Measurements from ENCODE around the gene OTOS. TPM values are rescaled to one million over a fixed set of nuclear protein-coding genes. Genes with fewer than 3 reads are reported as not detected.
A peak's percentile ranks its signal among the peaks of the same experiment; 100 is the strongest.

OTOS gene
- total RNA-seq, 4 donors from 2014 or later = not detected

DNA sequence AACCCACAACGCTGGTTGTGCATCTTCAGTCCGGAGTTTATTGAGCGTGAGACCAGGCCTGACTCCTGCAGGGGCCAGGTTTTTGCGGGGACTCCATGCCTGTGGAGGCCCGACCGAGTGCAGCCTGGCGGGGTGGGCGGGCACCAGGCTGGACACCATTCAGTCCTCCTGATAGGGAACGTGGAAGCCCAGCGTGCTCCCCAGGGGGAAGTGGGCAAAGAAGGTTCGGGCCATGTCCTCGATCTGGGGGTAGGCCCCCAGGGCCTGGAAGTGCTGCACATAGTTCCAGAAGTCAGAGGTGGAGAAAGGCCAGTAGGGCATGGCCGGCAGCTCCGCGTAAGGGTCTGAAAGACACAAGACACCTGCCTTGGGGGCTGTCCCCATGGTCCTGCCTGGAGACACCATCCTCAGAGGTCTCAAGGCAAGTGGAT is 1.4 kb downstream of the OTOS start:
- ATAC-seq (ENCODE audit: low FRiP score) (no peak), DNase-seq (ENCODE audit: low spot score) (no peak)
- TF ChIP-seq, protein P1, sequence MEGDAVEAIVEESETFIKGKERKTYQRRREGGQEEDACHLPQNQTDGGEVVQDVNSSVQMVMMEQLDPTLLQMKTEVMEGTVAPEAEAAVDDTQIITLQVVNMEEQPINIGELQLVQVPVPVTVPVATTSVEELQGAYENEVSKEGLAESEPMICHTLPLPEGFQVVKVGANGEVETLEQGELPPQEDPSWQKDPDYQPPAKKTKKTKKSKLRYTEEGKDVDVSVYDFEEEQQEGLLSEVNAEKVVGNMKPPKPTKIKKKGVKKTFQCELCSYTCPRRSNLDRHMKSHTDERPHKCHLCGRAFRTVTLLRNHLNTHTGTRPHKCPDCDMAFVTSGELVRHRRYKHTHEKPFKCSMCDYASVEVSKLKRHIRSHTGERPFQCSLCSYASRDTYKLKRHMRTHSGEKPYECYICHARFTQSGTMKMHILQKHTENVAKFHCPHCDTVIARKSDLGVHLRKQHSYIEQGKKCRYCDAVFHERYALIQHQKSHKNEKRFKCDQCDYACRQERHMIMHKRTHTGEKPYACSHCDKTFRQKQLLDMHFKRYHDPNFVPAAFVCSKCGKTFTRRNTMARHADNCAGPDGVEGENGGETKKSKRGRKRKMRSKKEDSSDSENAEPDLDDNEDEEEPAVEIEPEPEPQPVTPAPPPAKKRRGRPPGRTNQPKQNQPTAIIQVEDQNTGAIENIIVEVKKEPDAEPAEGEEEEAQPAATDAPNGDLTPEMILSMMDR (IDR thresholded peaks at IDR 0.05) = no peak

DNA sequence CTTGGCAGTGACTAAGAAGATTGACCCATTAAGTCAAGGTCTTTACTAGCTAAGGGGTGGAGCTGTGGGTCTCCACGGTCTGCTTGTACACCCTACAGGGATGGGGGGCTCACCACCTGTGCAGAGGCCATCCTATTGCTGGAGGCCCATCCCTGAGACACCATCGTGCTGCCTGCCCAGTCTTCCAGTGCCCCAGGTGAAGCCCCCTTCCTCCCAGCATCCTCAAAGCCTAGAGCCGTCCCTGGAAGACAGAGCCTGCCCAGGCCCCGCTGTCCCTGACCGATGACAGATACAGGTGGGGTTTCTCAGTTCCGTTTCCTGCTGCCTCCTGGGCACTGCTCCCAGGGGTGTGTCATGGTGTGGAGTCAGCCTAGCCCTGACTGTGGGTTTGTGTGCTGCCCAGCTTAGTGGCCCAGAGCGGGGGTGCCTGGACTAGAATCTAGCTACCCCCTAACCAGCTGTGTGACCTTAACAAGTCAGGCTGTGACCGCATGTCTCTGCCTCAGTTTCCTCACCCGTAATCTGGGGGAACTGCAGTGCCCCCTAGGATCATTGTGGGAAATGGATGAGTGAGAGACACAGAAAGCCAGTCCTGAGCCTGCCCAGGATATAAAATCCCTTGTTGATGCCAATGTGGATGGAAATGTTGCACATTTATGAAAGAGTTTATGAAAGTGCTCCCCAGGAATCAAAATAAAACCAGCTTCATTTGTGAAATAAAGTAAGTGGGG is 2.0 kb downstream of the OTOS start:
- TF ChIP-seq, protein P1 (IDR thresholded peaks at IDR 0.05) = no peak
- ATAC-seq (ENCODE audit: low FRiP score) = no peak
- no peak for DNase-seq (ENCODE audit: low spot score)

DNA sequence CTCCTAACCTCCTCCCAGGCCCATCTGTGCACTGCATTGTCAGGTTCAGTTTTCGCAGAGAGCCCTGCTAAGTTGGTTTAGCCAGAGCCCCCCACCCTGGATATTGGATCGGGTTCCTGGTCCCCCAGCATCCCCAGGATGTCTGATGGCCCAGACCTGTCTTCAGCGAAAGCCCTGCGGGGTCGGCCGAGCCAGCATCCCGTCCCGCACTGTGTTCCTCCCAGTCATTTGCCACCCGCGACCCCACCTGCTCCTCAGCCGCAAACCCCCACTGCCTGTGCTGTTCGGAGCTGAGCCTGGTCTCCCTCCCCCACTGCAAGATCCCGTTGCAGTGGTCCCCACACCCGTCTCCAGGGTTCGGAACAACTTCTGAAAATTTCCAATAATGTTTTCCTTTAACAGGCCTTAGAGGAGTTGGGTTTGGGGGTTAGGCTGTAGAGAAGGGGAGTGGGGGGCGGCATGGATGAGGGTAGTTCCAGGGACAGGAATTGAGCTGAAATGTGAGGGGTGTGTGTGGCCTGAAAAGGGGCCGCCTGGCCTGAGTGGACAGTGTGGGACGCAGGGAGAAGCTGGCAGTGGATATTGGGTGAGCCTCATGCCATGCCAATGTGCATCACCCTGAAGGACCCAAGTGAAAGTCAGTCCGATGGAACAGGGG is 2.7 kb downstream of the OTOS start:
- DNase-seq (ENCODE audit: low spot score) (no peak), ATAC-seq (ENCODE audit: low FRiP score) (no peak)
- TF ChIP-seq, protein P1 (IDR thresholded peaks at IDR 0.05) = no peak

DNA sequence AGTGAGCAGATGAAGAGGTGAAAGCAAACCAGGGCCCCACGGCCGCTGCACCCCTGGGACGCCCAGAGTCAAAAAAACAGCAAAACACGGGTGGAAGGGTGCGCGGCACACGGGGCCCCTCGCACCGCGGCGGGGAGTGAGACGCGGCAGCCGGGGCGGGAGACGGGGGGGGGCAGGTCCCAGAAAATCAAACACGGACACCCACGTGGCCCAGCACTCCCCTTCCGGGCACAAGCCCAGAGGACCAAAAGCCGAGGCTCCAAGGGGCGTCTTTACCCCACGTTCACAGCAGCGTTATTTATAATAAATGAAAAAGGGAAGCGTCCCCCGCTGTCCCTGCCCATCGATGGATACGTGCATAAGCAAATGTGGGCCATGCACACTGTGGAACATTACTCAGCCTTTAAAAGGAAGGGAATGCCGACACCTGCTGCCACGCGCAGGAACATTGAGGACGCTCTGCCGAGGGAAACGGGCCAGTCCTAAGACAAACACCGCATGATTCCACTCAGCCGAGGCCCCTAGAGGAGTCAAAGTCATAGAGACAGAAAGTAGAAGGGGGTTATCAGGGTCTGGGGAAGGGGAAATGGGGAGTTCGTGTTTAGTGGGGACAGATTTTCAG is 3.7 kb downstream of the OTOS start:
- TF ChIP-seq, protein P1 (IDR thresholded peaks at IDR 0.05) = no peak
- ATAC-seq (ENCODE audit: low FRiP score) (no peak), DNase-seq (ENCODE audit: low spot score) (no peak)

DNA sequence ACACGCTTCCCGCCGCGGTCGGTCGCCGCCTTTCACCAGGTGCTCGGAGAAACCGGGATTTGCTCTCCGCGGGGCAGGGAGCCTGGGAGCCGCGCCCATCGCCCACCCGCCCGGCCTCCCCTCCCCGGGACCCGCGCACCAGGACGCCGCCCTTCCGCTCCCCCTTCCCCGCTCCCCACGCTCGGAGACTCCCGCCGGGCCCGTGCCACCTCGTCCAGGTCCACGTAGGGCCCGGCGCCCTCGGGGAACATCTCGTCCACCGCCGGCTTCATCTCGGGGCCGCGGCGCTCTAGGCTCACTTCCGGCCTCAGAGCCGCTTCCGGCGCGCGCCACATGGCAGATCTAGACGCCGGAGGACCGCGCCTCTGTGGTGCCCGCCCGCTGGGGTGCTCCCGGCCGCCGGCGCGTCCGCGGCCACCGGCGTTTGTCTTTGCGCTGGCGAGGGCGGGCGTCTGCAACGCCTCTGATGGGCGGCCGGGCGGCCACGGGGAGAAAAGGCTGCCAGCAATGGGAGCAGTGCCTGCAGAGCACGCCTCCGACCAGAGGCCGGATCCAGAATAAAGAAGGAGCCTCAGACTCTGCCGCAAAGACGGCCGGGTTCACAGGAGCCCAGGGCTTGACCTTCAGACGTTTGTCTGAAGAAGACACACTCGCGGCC is 4.3 kb downstream of the OTOS start, which contains the start of gene COPS9:
COPS9 (minus strand) TSS at position 293 of the 658 bp plus-strand sequence; CDS start at position 272, 21 bp downstream.
- DNase-seq (ENCODE audit: low spot score) (peak; percentile 71), ATAC-seq (ENCODE audit: low FRiP score) (peak; percentile 90)
- TF ChIP-seq, protein P1 (IDR thresholded peaks at IDR 0.05) = no peak

GRCh38 chr2:240135706-240136012 is 4.8 kb downstream of the OTOS start:
- no peak for DNase-seq (ENCODE audit: low spot score)
- TF ChIP-seq, protein P1 (IDR thresholded peaks at IDR 0.05) = no peak
- ATAC-seq (ENCODE audit: low FRiP score) = no peak

All from omental fat pad (tissue), 4 donors.